ENCODE measurements around the gene CLEC4G.

CLEC4G gene

DNA sequence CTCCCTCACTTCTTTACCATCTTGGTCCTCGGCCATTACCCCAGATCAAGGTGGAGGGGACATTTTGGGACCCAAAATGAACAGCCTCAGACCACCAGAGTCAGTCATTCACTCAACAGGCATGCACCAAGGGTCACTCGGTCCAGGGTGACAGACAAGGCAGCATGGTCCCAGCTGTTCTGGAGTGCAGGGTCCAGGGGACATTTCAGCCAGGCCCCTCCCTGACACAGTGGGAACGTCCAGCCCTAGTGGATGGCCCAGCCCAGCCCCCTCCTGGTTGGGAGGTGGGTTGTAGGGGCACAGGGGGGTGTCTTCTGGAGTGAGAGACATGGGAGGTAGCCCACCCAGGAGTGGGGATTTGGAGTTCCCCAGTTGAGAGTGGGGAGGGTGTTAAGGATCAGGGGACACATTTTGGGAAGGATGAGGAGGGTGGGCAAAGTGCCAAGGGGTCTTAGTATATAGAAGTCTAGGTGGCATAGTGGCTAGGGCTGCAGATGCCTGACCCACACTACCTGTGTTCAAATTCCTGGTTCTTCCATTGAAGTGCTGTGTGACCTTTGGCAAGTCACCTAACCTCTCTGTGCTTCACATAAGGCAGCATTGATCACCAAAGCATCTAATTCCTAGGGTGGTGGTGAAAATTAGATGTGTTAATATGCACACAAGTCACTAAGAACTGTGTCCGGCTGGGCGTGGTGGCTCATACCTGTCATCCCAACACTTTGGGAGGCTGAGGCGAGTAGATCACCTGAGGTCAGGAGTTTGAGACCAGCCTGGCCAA lies 27.4 kb downstream of the CLEC4G start:
- no peak for TF ChIP-seq SPI1 (IDR thresholded peaks at IDR 0.05; ENCODE audit: borderline replicate concordance, low read depth)
- TF ChIP-seq, protein P1, sequence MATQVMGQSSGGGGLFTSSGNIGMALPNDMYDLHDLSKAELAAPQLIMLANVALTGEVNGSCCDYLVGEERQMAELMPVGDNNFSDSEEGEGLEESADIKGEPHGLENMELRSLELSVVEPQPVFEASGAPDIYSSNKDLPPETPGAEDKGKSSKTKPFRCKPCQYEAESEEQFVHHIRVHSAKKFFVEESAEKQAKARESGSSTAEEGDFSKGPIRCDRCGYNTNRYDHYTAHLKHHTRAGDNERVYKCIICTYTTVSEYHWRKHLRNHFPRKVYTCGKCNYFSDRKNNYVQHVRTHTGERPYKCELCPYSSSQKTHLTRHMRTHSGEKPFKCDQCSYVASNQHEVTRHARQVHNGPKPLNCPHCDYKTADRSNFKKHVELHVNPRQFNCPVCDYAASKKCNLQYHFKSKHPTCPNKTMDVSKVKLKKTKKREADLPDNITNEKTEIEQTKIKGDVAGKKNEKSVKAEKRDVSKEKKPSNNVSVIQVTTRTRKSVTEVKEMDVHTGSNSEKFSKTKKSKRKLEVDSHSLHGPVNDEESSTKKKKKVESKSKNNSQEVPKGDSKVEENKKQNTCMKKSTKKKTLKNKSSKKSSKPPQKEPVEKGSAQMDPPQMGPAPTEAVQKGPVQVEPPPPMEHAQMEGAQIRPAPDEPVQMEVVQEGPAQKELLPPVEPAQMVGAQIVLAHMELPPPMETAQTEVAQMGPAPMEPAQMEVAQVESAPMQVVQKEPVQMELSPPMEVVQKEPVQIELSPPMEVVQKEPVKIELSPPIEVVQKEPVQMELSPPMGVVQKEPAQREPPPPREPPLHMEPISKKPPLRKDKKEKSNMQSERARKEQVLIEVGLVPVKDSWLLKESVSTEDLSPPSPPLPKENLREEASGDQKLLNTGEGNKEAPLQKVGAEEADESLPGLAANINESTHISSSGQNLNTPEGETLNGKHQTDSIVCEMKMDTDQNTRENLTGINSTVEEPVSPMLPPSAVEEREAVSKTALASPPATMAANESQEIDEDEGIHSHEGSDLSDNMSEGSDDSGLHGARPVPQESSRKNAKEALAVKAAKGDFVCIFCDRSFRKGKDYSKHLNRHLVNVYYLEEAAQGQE (IDR thresholded peaks at IDR 0.05; ENCODE audit: insufficient replicate concordance, low read depth) = no peak
- TF ChIP-seq POLR2AphosphoS5 (IDR thresholded peaks at IDR 0.05; ENCODE audit: low read depth) = no peak
- TF ChIP-seq, protein P2, sequence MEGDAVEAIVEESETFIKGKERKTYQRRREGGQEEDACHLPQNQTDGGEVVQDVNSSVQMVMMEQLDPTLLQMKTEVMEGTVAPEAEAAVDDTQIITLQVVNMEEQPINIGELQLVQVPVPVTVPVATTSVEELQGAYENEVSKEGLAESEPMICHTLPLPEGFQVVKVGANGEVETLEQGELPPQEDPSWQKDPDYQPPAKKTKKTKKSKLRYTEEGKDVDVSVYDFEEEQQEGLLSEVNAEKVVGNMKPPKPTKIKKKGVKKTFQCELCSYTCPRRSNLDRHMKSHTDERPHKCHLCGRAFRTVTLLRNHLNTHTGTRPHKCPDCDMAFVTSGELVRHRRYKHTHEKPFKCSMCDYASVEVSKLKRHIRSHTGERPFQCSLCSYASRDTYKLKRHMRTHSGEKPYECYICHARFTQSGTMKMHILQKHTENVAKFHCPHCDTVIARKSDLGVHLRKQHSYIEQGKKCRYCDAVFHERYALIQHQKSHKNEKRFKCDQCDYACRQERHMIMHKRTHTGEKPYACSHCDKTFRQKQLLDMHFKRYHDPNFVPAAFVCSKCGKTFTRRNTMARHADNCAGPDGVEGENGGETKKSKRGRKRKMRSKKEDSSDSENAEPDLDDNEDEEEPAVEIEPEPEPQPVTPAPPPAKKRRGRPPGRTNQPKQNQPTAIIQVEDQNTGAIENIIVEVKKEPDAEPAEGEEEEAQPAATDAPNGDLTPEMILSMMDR (IDR thresholded peaks at IDR 0.05; ENCODE audit: insufficient read depth, low read length) = no peak
- no peak for TF ChIP-seq GABPA (IDR thresholded peaks at IDR 0.05; ENCODE audit: low read depth)

DNA sequence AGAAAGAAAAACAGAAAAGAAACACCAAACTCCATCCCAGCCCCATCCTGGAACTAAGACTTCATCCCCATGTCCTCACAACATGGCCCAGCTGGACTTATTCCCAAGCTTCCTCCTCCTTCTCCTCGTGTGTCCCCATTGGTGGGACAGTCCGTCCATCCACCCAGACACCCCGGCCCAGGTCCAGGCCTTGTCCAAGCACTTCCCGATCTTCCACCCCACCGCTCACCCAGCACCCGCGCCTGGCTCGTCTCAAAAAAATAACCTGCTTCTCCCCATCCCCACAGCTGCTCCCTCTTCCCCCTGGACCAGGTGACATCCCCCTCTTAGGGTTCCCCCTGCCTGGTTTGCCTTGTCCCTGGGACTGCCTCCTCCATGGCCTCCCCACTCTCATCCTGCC lies 28.6 kb downstream of the CLEC4G start:
- H3K27me3 ChIP-seq (ENCODE audit: insufficient read depth, poor library complexity, severe bottlenecking) = no peaks in the 10 kb centered on the region

More for the DNA sequence above, 27.4 kb downstream of the CLEC4G start:
- Histone ChIP-seq H3K27me3 (ENCODE audit: insufficient read depth, poor library complexity, severe bottlenecking) (no peaks in the 10 kb centered on the region), H3K4me3 (replicated peaks; ENCODE audit: insufficient read depth, low read length) (no peak overlapping the region), H3K27ac (replicated peaks) (peak overlapping the region; percentile 79)
- no peak for DNase-seq (ENCODE audit: low read depth in 1 of 2, low spot score in 1 of 2)

DNA sequence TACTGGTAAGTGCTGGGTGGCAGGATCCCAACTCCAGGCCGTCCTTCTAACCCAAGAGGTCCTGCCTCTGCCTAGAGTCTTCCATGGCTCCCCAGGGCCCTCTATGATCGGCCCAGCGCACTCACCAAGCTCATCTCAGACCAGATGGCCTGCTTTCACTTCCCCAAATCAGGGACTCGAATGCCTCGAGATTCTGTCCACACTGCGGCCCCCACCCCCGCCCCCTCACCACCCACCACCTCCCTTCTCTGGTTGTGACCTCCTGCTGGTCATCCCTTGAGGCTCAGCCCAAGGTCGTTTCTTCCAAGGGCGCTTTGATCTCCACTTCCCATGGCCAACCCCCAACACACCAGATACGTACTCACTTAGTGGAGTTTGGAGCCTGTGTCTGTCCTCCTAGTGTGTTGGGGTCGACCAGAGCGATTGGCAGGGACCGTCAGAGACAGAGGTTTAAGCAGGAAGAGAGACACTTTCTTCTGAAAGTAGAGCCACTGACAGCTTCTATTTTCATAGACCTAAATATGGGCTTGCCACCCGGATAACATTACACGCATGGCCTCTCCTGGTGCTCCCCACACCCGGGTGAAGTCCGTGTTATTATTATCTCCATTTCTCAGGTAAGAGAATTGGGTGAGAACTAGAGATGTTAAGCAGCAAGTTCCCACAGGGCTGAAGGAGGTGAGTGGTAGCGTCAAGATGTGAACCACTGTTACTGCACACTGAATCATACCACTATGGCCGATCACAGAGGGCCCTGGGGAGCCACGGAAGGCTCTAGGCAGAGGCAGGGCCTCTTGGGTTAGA lies 30.1 kb downstream of the CLEC4G start, which contains the start of gene FCER2:
Gene FCER2 (minus strand): TSS at position 478 of the 804 bp plus-strand sequence. CDS start 2,371 bp downstream, outside the sequence.
- TF ChIP-seq, protein P2 (IDR thresholded peaks at IDR 0.05; ENCODE audit: insufficient read depth, low read length) = no peak
- TF ChIP-seq POLR2AphosphoS5 (IDR thresholded peaks at IDR 0.05; ENCODE audit: low read depth) (no peak), GABPA (IDR thresholded peaks at IDR 0.05; ENCODE audit: low read depth) (no peak), SPI1 (IDR thresholded peaks at IDR 0.05; ENCODE audit: borderline replicate concordance, low read depth) (no peak)
- TF ChIP-seq, protein P1 (IDR thresholded peaks at IDR 0.05; ENCODE audit: insufficient replicate concordance, low read depth) = no peak
- no peaks in the 10 kb centered on the region for H3K27me3 ChIP-seq (ENCODE audit: insufficient read depth, poor library complexity, severe bottlenecking)
- no peak for DNase-seq (ENCODE audit: low read depth in 1 of 2, low spot score in 1 of 2)
- no peak within 1 kb of the TSS for H3K4me3 ChIP-seq (replicated peaks; ENCODE audit: insufficient read depth, low read length)
- no peak within 1 kb of the TSS for H3K27ac ChIP-seq (replicated peaks)

More for the DNA sequence above, 28.6 kb downstream of the CLEC4G start:
- TF ChIP-seq, protein P1 (IDR thresholded peaks at IDR 0.05; ENCODE audit: insufficient replicate concordance, low read depth) = no peak
- no peak for TF ChIP-seq SPI1 (IDR thresholded peaks at IDR 0.05; ENCODE audit: borderline replicate concordance, low read depth)
- TF ChIP-seq, protein P2 (IDR thresholded peaks at IDR 0.05; ENCODE audit: insufficient read depth, low read length) = no peak
- Histone ChIP-seq H3K4me3 (replicated peaks; ENCODE audit: insufficient read depth, low read length) (no peak overlapping the region), H3K27ac (replicated peaks) (no peak overlapping the region)
- DNase-seq (ENCODE audit: low read depth in 1 of 2, low spot score in 1 of 2) = no peak

All from HL-60 (cell line).